HT1080 (cell line): ENCODE results near the gene NXPE2. TPM values are rescaled to one million over a fixed set of nuclear protein-coding genes. Genes with fewer than 3 reads are reported as not detected.
A peak's percentile ranks its signal among the peaks of the same experiment; 100 is the strongest.
"Not testable (repeated sequence)": the region's sequence is repeated elsewhere in the genome, so short reads cannot be mapped to it uniquely, and the experiment has no call there.

ENCODE experiments used
- DNase-seq: peaks from one replicate; pipeline ENCODE4 v3.0.0-alpha.2; 2015; ENCODE audit warnings: low read depth
- polyA plus RNA-seq, 2 experiments: library from polyadenylated mRNA; depleted of rRNA; stranded (reverse); fragments of >200 nt; gene quantifications; 2 replicates each; pipeline ENCODE4 v1.2.3, GENCODE V29; 2015
- total RNA-seq: library from RNA; depleted of rRNA; stranded (reverse); fragments of >200 nt; shearing (Covaris generic); gene quantifications from 2 replicates; pipeline ENCODE4 v1.2.3, GENCODE V29; 2014; rRNA removed

NXPE2 gene
- total RNA-seq: not detected in 2 replicates
- polyA plus RNA-seq (2015; cell fraction: cytosol; rRNA removed): 0.10 and 0.15 TPM in 2 replicates
- 0.45 and 0.70 TPM in 2 replicates for polyA plus RNA-seq (2015; cell fraction: nucleus; rRNA removed)

DNA sequence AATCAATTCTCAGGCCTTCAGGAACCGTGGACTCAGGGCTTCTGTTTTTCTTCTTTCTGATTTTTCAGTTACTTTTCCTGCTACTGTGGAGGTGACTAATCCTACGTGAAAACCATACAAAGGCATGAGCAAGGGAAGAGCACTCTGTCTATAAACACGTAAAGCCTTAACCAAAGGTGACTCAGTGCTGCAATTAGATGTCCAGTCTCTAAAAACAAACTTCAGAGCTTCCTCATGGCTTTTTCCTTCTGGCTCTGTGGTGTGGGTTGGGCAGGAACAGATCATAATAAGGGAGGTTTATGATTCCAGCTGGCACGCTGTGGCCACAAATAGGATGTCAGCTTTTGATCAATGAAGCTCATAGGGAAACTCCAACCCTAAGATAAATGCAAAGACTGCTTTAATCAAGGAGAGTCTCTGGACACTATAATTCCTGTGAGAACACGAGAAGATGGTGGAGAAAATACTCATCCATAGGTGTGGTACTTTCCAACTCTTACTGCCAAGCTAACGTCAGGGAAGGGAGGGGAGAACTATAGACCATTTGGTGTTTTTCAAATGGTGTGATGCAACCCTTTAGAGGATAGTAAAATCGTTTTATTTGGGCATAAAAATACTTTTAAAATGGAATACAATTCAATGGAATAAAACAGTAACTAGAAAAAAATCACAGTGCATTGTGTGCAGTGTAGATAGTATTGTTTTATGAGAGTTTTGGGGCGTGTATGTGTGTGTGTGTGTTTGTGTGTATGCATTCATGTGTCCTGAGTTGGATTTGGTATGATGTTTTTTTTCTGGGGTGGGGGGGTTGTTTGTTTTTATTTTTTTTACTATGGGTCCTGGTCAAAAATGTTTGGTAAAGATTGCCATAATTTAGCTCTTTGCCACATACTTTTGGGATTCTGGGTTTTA lies at the start of gene NXPE2:
Gene NXPE2 (plus strand): TSS at position 403 of the 912 bp plus-strand sequence. CDS start 49 bp downstream, at position 452.
- peak; percentile 91 for DNase-seq

GRCh38 chr11:114631445-114631965 lies 46.8 kb upstream of the NXPE2 start:
- DNase-seq: not testable (repeated sequence)

DNA sequence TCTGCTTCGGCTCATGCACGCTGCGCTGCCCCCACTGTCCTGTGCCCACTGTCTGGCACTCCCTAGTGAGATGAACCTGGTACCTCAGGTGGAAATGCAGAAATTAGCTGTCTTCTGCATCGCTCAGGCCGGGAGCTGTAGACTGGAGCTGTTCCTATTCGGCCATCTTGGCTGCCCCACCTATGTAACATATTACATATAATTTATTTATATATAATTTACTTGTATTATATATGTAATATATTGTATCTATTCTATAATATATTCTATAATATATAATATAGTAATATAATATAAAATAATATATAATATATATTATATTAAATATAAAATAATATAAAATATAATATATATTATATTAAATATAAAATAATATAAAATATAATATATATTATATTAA lies 38.9 kb upstream of the NXPE2 start:
- not testable (repeated sequence) for DNase-seq

- DNase-seq: no peak
Observed at GRCh38 chr11:114650661-114651060, 27.7 kb upstream of the NXPE2 start.

GRCh38 chr11:114651145-114651718 lies 27.1 kb upstream of the NXPE2 start:
- DNase-seq: peak; percentile 31

- no peak for DNase-seq
Observed at GRCh38 chr11:114653148-114653547, 25.2 kb upstream of the NXPE2 start.

GRCh38 chr11:114664641-114665040 lies 13.7 kb upstream of the NXPE2 start:
- DNase-seq: no peak

- no peak for DNase-seq
Observed at GRCh38 chr11:114666760-114667159, 11.6 kb upstream of the NXPE2 start.

DNA sequence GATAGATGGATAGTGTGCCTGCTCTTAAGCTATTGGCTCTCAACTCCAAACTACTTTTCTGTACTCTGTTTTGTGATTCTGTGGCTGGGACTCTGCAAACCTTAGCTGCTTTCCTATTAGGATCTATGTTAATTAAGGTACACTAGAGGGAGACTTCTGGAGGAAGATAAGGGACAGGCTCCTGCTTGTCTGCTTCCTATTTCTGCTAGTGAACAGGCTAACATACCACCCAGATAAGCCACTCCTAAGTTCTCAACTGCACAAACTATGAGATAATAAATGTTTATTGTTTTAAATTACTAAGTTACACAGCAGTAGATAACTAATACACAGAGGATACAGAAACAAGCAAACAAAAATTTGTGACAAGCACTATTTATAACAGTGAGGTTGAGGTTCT lies 10.2 kb upstream of the NXPE2 start:
- no peak for DNase-seq

- no peak for DNase-seq
Observed at GRCh38 chr11:114673661-114674060, 4.7 kb upstream of the NXPE2 start.

DNA sequence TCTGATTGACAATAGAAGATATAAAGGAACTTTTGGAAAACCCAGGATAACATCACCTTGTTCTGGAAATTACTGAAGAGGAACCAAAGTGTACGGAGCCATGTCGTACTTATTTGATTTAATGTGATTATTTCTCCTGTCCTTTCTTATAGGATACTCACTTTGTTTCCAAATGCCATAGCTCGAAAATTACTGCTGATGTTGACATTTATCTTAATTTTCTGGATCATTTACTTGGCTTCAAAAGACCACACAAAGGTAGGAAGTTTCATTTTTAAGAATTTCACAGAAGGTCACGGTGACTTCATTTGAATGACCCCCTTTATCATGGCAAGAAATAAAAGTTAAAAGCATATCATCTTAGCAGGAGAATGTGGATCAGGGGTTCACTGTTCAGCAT lies 1.2 kb downstream of the NXPE2 start:
- no peak for DNase-seq

GRCh38 chr11:114683007-114683406 lies 4.7 kb downstream of the NXPE2 start:
- no peak for DNase-seq

DNA sequence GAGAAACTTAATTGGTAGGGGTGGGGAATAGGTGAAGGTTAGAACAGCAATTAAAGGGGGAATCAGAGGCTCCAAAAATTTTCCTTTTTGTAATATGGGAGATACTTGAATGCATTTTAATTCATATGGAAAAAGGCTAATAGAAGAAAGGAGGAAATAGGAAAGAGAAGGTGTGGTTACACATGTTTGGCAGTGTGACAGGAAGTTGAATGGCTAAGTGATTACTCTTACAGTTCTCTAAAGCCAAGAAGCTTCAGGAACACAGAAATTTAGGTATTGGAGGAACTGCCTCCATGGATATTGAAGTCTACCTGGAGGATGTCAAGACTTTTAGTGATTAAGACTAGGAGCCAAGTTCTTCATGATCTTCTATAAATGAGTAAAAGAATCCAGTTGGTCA lies 6.3 kb downstream of the NXPE2 start:
- peak; percentile 13 for DNase-seq

- no peak for DNase-seq
Observed at GRCh38 chr11:114685097-114685496, 6.8 kb downstream of the NXPE2 start.

DNA sequence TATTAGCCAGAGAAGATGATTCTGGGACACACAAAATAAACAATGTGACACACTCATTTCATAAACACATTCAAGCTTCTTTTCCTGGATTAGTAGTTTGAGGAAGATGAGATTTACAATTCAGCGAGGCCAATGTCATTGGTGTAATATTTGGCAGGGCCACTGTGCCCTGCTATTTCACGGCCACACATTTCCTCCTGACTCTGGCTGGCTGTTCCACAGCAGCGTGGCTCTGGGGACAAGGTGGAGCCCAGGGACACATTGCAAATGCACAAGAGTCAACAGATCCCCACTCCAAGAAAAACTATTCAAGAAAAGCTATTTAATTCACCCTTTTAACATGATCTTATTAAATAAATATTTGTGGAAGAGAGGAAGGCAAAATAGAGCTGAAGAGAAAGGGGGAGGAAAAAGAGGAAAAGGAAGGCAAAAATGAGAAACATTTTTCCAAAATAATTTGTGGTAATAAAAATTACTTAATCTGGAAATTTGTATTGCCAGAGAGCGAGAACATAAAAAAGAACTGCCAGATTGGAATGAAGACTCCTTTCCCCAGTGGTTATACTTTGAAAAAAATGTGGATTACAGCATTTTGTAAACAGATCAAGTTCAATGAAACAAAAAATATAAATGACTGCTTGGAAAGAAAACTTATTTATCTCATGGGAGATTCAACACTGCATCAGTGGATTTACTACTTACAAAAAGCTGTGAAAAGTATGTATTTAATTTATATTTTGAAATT lies 27.1 kb downstream of the NXPE2 start:
- DNase-seq: no peak

DNA sequence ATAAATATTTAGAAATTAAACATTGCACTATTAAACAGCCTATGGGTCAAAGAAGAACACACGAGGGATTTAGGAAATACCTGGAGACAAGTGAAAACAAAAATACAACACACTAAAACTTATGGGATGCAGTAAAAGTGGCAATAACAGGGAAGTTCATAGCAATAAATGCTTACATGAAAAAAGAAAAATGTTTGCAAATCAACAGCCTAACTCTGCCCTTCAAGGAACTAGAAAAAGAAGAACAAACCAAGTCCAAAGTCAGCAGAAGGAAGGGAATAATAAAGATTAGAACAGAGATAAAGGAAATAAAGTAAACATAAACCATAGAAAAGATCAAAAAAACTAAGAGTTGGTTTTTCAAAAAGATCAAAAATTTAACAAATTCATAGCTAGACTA lies 31.6 kb downstream of the NXPE2 start:
- no peak for DNase-seq

GRCh38 chr11:114713756-114714155 lies 35.4 kb downstream of the NXPE2 start:
- no peak for DNase-seq

DNA sequence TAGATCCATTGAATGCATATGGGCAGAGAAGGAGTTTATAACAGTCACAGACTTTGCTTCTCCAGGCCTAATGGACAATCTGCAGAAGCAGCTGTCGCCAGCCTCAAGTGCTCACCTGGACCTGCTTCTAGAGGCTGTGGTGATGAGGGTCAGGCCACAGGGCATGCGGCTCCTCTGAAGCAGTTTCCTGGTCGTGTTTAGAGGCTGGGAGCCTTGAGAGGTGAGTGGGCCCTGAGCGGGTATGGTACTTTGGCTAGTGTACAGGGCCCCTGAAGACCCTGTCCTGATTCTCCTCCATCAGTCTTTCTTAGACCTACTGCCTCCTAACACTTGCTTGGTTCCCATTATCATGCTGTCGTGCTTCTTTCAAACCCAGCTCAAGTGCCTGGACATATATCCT lies 41.2 kb downstream of the NXPE2 start:
- no peak for DNase-seq

DNA sequence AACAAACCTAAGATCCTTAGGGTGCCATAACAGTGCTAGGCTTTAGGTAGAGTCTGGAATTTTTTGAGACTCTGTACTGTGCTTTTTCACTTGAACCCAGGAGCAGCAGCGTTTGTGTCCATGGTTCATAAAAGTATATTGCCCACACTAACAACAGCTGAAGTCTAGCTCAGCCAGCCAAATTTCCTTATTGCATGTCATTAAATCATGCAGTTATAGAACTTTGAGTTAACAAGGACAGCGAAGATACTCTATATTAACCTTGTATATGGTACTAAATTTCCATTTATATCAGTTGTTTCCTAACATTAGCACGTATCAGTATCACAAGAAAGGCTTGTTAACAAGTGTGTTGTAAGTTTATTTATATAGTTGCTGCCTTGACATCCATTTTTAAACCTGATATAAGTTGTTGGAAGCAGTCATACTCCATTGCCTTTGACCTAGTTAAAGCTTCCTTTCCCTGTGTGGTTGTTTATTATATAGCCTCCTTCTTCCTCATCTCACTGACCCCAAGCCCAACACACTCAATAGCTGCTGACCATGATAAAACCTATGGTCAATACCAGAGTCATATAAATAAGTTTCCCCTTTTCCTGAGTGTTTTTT lies 46.7 kb downstream of the NXPE2 start:
- DNase-seq: no peak

GRCh38 chr11:114725623-114726022 lies 47.3 kb downstream of the NXPE2 start:
- no peak for DNase-seq

- no peak for DNase-seq
Observed at GRCh38 chr11:114736806-114737205, 58.5 kb downstream of the NXPE2 start.
